GM06990 (cell line): ENCODE results near the gene KRT37.

Experiments
- DNase-seq: peaks from one replicate; pipeline ENCODE4 v3.0.0-alpha.2; 2011; ENCODE audit not compliant: insufficient read length; ENCODE audit errors: extremely low read depth
- H3K27me3 ChIP-seq: replicated peaks from 2 replicates; pipeline ENCODE4 v1.6.0; 2011; ENCODE audit warnings: low read length; ENCODE audit not compliant: control insufficient read depth, insufficient read depth
- H3K36me3 ChIP-seq: 2 replicates; pipeline ENCODE4 v1.5.1; 2011; ENCODE audit warnings: low read length; ENCODE audit not compliant: control insufficient read depth, insufficient read depth
- H3K4me3 ChIP-seq: replicated peaks from 2 replicates; pipeline ENCODE4 v1.5.1; 2011; ENCODE audit warnings: low read depth, mild to moderate bottlenecking, control low read depth, low read length
- TF ChIP-seq, protein P1 (sequence below): IDR thresholded peaks from 2 replicates; pipeline ENCODE4 v1.5.1; 2011; ENCODE audit warnings: low read length, control low read depth, mild to moderate bottlenecking, inconsistent platforms; ENCODE audit not compliant: insufficient read depth, poor library complexity, severe bottlenecking

KRT37 gene

DNA sequence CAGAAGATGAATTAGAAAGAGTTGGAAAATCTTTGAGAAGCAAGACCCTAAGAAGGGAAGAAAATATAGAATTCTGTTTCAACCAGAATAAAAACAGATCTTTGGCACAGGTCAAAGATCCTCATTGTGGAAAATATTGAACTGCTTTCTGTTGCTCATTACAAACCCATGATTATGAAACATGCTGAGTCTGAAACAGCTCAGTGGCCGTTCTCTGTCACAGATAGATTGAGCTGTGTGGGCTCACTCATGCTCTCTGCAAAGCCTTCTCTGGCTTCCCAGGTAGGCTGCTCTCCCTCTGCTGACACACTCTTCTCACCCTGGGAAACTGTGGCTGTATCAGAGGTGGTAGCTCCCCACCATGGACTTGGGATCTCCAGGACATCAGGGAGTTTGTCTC lies 19.8 kb upstream of the KRT37 start:
- DNase-seq = no peak
- Histone ChIP-seq H3K27me3 (no peaks in the 10 kb centered on the region; the same call in 1 of the 2 replicates), H3K4me3 (no peak overlapping the region), H3K36me3 (no peaks in the 10 kb centered on the region)
- TF ChIP-seq, protein P1, sequence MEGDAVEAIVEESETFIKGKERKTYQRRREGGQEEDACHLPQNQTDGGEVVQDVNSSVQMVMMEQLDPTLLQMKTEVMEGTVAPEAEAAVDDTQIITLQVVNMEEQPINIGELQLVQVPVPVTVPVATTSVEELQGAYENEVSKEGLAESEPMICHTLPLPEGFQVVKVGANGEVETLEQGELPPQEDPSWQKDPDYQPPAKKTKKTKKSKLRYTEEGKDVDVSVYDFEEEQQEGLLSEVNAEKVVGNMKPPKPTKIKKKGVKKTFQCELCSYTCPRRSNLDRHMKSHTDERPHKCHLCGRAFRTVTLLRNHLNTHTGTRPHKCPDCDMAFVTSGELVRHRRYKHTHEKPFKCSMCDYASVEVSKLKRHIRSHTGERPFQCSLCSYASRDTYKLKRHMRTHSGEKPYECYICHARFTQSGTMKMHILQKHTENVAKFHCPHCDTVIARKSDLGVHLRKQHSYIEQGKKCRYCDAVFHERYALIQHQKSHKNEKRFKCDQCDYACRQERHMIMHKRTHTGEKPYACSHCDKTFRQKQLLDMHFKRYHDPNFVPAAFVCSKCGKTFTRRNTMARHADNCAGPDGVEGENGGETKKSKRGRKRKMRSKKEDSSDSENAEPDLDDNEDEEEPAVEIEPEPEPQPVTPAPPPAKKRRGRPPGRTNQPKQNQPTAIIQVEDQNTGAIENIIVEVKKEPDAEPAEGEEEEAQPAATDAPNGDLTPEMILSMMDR = no peak

DNA sequence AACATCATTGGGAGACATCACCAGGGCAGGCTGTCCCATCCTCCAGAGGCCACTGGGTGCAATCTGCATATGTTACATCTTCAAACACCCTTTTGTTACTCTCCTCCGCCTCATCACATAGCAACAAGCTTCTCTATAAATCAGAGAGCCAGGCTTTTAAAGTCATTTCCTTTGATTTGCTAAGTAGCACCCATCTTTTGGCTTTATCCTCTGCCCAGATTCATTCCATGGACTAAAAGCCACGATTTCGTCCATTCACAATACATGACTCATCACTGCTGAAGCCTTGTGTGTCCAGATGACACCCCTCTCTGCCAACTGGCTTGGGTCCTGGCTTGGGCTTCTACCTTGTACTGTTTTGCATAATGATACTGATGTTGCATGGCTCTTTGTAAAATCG lies 18.4 kb upstream of the KRT37 start:
- no peaks in the 10 kb centered on the region for H3K36me3 ChIP-seq
- no peaks in the 10 kb centered on the region for H3K27me3 ChIP-seq
- H3K4me3 ChIP-seq = no peak overlapping the region
- DNase-seq = no peak
- TF ChIP-seq, protein P1 = no peak

DNA sequence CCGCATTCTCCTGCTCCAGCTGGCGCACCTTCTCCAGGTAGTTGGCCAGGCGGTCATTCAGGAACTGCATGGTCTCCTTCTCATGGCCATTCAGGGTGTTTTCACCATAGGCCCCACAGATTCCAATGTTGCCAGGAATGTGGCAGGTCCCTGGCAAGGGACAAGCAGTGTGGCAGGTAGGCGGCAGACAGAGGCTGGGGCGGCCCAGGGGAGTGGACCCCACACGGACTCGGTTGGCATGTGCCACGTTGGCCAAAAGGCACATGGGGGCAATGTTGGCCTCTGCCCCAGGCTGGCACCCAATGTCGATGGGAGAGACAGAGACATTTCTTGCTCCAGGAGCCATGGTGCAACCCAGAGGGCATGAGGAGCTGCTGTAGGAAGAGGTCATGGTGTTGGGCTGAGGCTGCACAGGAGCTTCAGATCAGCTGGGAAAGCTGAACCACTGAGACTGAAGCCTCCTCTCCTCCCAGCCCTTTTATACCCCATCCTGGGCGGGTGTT lies 16.2 kb upstream of the KRT37 start, which contains the start of gene KRT38:
TSS of gene KRT38 (minus strand) at position 453 of the 503 bp plus-strand sequence. CDS start at position 391, 62 bp downstream.
- peaks cover 2% of the 10 kb centered on the region for H3K27me3 ChIP-seq
- no peak for DNase-seq
- H3K36me3 ChIP-seq = no peaks in the 10 kb centered on the region
- no peak within 1 kb of the TSS for H3K4me3 ChIP-seq
- TF ChIP-seq, protein P1 = no peak

DNA sequence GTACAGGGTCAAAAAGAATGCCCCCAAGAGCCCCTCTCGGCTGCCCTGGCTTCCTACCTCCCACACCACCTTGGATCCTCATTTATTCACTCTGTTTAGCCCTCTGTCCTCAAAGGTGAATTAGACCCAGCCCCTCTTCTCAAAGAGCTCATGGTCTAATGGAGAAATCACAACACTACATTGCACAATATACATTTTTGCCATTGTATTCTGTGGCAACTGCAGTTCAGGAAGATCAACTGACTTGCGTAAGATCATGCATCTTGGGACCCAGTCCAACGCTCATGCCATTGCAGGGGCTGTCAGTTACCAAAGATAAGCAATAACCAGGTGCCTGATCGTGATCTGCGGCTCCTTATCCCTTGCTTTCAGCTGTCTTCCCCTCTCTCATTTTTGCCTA lies 15.0 kb upstream of the KRT37 start:
- no peak for DNase-seq

DNA sequence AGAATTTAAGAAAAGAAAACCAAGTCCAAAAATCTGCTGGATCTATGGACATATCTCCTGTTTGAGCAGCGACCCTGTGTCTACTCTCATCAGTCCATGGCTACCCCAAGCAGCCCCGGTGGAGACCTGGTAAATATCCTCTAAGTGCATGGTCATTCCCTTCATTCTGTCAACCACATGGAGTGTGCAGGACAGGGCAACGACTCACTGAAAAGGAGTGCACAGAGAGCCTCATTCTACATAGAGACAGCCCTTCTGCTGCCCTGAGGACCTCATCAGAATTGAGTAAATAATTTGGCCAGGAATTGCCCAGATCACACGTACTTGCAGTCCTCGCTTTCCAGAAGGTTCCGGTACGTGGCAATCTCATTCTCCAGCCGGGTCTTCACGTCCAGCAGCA lies 13.4 kb upstream of the KRT37 start:
- TF ChIP-seq, protein P1 = no peak
- Histone ChIP-seq H3K36me3 (no peaks in the 10 kb centered on the region), H3K27me3 (peaks cover 2% of the 10 kb centered on the region), H3K4me3 (no peak overlapping the region)
- DNase-seq = no peak

More for the DNA sequence above, 15.0 kb upstream of the KRT37 start:
- TF ChIP-seq, protein P1 = no peak
- Histone ChIP-seq H3K36me3 (no peaks in the 10 kb centered on the region), H3K4me3 (no peak overlapping the region), H3K27me3 (peaks cover 2% of the 10 kb centered on the region)

DNA sequence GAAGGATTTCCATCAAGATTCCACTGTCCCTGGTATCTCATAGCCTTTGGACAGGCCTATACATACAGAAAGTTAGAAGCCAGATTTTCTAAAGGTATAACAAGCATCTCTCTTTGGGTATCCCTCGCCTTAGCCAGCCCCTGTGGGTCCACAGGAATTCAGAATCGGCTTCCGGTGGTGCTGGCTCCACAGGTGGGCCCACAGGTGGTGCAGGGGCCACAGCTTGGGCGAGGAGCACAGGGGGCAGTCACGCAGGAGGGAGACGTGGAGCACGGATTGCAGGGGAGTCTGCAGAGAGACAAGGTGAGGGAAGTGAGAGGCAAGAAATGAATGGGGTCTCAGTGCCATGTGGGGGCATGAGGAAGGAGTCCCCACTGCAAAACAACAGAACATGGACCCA lies 12.9 kb upstream of the KRT37 start:
- no peak for DNase-seq
- H3K36me3 ChIP-seq = no peaks in the 10 kb centered on the region
- H3K4me3 ChIP-seq = no peak overlapping the region
- peaks cover 2% of the 10 kb centered on the region for H3K27me3 ChIP-seq
- TF ChIP-seq, protein P1 = no peak
